GM20000 (cell line): Measurements from ENCODE around the gene TFR2.

Experiments
- DNase-seq: peaks from one replicate; pipeline ENCODE4 v3.0.0; 2012; ENCODE audit warnings: low spot score
- CTCF ChIP-seq: IDR thresholded peaks from 2 replicates; pipeline ENCODE4 v1.5.1; 2012; ENCODE audit warnings: mild to moderate bottlenecking, control low read depth; ENCODE audit errors: extremely low read depth, missing control alignments

The TFR2 gene

GRCh38 chr7:100612730-100613390, 28.5 kb downstream of the TFR2 start:
- no peak for TF ChIP-seq CTCF
- DNase-seq, result no peak

- no peak for TF ChIP-seq CTCF
- DNase-seq, result peak; percentile 99
Observed at GRCh38 chr7:100611983-100612729, 29.2 kb downstream of the TFR2 start, which contains the start of gene MOSPD3. TSS of gene MOSPD3 (plus strand) at chr7:100612540. CDS start at chr7:100612792, 252 bp downstream.

GRCh38 chr7:100609958-100610357, 31.4 kb downstream of the TFR2 start:
- DNase-seq, result no peak
- TF ChIP-seq CTCF, result no peak

GRCh38 chr7:100607111-100607510, 34.2 kb downstream of the TFR2 start:
- no peak for TF ChIP-seq CTCF
- no peak for DNase-seq

DNA sequence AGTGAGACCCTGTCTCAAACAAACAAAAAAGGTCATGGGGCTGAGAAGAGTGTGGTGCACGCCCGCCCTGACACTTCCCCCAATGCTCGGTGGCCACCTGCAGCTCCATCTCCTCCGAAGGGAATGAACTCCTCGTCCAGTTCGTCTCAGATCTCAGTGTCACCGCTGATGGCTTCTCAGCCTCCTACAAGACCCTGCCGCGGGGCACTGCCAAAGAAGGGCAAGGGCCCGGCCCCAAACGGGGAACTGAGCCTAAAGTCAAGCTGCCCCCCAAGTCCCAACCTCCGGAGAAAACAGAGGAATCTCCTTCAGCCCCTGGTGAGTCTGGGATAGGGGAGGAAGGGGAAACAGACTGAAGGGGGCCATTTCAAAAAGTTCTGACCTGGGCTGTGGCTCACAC, 35.0 kb downstream of the TFR2 start:
- no peak for TF ChIP-seq CTCF

GRCh38 chr7:100604976-100605911, 36.1 kb downstream of the TFR2 start:
- no peak for DNase-seq
- TF ChIP-seq CTCF, result no peak

More for the DNA sequence above, 35.0 kb downstream of the TFR2 start:
- no peak for DNase-seq
